ENCODE measurements around the gene SLC22A23.

GRCh38 chr6:3349388-3350251 is 107.2 kb downstream of the SLC22A23 start:
- TF ChIP-seq CTCF (IDR thresholded peaks at IDR 0.05) = no peak
- TF ChIP-seq POLR2A (IDR thresholded peaks at IDR 0.05) = no peak
